A673 (cell line): ENCODE data around the gene SEMA5A.

Experiments
- CTCF ChIP-seq: fragments of 300-800, 200-600 bp; sonication (generic); conservative IDR thresholded peaks from 2 replicates; pipeline ENCODE4 v1.5.1; 2017; ENCODE audit warnings: low read depth, mild to moderate bottlenecking, antibody characterized with exemption, low read length, moderate library complexity, mixed read lengths
- EZH2 ChIP-seq: fragments of 200-600 bp; sonication (generic); IDR thresholded peaks from 2 replicates; pipeline ENCODE4 v1.6.1; 2017; ENCODE audit warnings: borderline replicate concordance, low read depth, mild to moderate bottlenecking, mixed read lengths, antibody characterized with exemption, low read length; ENCODE audit not compliant: poor library complexity, severe bottlenecking

GRCh38 chr5:9183992-9184391, 361.9 kb downstream of the SEMA5A start:
- TF ChIP-seq EZH2 (no peak), CTCF (no peak)
